Measurements from ENCODE around the gene ORMDL2.

ORMDL2 gene

DNA sequence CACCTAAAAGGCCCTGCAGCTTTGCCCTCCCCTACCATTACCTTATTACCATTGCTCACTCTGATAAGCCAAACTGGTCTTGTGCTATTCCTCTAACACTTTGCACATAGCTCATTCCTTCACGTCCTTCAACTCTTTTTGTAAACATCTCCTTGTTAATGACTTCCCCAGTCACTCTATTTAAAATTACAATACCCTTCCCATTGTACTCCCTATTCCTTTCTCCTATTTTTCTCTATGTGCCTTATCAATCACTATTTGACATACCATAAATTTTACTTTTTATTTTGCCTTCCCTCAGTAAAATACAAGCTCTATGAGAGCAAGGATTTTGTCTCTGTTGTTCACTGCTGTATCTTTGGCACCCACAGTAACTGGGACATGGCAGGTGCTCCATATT lies 5.8 kb upstream of the ORMDL2 start:
- no peaks in the 10 kb centered on the region for H3K27me3 Mint-ChIP-seq (ENCODE audit: low read depth)
- peaks cover 19% of the 10 kb centered on the region for H3K4me1 Mint-ChIP-seq
- peaks cover 38% of the 10 kb centered on the region for H3K36me3 Mint-ChIP-seq (ENCODE audit: low read depth)
- no peak overlapping the region for H3K4me3 Mint-ChIP-seq
- H3K27ac Mint-ChIP-seq, result peak overlapping the region in 1 of 3 experiments; percentile 3
- H3K9me3 Mint-ChIP-seq, result no peaks in the 10 kb centered on the region
- TF ChIP-seq CTCF (IDR thresholded peaks at IDR 0.05; ENCODE audit: unreplicated experiment in 3 of 3), result no peak

GRCh38 chr12:55814257-55814656 lies 3.6 kb upstream of the ORMDL2 start:
- H3K4me3 Mint-ChIP-seq, result peak overlapping the region; percentile 7 to 54 (median 35)
- H3K9me3 Mint-ChIP-seq, result no peaks in the 10 kb centered on the region
- no peak for TF ChIP-seq CTCF (IDR thresholded peaks at IDR 0.05; ENCODE audit: unreplicated experiment in 3 of 3)
- peaks cover 30% of the 10 kb centered on the region for H3K36me3 Mint-ChIP-seq (ENCODE audit: low read depth)
- H3K27ac Mint-ChIP-seq, result peak overlapping the region in 1 of 3 experiments; percentile 0
- H3K4me1 Mint-ChIP-seq, result peaks cover 21% of the 10 kb centered on the region
- H3K27me3 Mint-ChIP-seq (ENCODE audit: low read depth), result no peaks in the 10 kb centered on the region

DNA sequence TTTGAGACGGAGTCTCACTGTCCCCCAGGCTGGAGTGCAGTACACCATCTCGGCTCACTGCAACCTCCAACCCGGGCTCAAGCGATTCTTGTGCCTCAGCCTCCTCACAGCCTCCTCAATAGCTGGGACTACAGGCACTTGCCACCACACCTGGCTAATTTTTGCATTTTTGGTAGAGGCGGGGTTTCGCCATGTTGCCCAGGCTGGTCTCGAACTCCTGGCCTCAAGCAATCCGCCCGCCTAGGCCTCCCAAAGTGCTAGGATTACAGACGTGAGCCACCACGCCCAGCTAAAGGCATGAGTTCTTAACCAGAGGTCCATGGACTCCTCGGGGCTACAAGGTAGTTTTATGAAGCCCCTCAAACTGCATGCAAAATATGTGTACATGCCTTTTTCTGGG lies 2.4 kb upstream of the ORMDL2 start:
- H3K4me1 Mint-ChIP-seq, result peaks cover 23% of the 10 kb centered on the region
- TF ChIP-seq CTCF (IDR thresholded peaks at IDR 0.05; ENCODE audit: unreplicated experiment in 3 of 3), result no peak
- no peaks in the 10 kb centered on the region for H3K27me3 Mint-ChIP-seq (ENCODE audit: low read depth)
- peaks cover 34% of the 10 kb centered on the region for H3K36me3 Mint-ChIP-seq (ENCODE audit: low read depth)
- H3K27ac Mint-ChIP-seq, result no peak overlapping the region
- peak overlapping the region in 1 of 3 experiments; percentile 76 for H3K4me3 Mint-ChIP-seq
- H3K9me3 Mint-ChIP-seq, result no peaks in the 10 kb centered on the region

GRCh38 chr12:55816881-55817344 lies 928 bp upstream of the ORMDL2 start:
- peaks cover 36% of the 10 kb centered on the region for H3K36me3 Mint-ChIP-seq (ENCODE audit: low read depth)
- no peaks in the 10 kb centered on the region for H3K27me3 Mint-ChIP-seq (ENCODE audit: low read depth)
- no peak overlapping the region for H3K4me3 Mint-ChIP-seq
- TF ChIP-seq CTCF (IDR thresholded peaks at IDR 0.05; ENCODE audit: unreplicated experiment in 3 of 3), result no peak
- H3K9me3 Mint-ChIP-seq, result no peaks in the 10 kb centered on the region
- no peak overlapping the region for H3K27ac Mint-ChIP-seq
- peaks cover 23% of the 10 kb centered on the region for H3K4me1 Mint-ChIP-seq

DNA sequence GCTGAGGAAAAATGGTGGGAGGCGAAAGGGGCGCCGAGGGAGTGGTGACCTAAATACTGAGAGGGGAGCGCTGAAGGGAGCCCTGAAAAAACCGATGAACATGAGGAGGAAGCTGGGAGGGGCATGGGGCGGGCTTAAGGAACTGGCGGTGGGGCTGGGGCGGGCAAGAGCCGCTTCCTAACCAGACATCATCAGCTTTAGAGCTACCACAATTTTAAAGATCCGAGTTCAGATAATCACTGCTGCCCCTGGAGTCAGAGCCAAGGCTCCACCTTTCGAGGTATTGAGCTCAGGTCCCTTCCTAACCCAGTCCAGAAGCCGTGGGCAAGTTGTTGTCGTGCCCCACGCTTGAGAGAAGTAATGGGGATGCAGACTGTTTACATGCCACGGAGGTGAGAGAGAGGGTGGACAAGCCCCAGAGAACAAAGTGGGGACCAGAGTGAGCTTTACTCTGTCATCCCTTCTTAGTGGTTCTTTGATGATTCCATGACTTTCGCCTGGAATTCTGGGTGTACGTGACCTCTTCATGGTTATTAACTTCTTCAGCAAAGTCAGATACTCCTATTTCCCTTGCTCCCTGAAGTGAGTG lies 393 bp downstream of the ORMDL2 start:
- Mint-ChIP-seq H3K4me1 (peaks cover 21% of the 10 kb centered on the region), H3K9me3 (no peaks in the 10 kb centered on the region), H3K4me3 (no peak overlapping the region), H3K27me3 (ENCODE audit: low read depth) (no peaks in the 10 kb centered on the region), H3K27ac (peak overlapping the region in 1 of 3 experiments; percentile 43), H3K36me3 (ENCODE audit: low read depth) (peaks cover 39% of the 10 kb centered on the region)
- TF ChIP-seq CTCF (IDR thresholded peaks at IDR 0.05; ENCODE audit: unreplicated experiment in 3 of 3), result no peak

DNA sequence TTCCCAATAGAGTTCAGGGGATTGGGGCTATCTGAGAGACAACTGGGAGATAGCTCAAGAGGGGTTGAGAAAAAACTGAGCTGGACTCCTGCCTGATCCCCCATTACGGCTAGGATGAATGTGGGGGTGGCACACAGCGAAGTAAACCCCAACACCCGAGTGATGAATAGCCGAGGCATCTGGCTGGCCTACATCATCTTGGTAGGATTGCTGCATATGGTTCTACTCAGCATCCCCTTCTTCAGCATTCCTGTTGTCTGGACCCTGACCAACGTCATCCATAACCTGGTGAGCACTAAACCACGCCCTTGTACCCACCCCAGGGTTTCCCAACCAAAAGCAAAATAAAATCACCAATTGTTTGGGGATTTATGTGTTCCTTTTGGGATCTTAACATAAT lies 1.0 kb downstream of the ORMDL2 start:
- H3K27me3 Mint-ChIP-seq (ENCODE audit: low read depth), result no peaks in the 10 kb centered on the region
- no peak overlapping the region for H3K4me3 Mint-ChIP-seq
- H3K36me3 Mint-ChIP-seq (ENCODE audit: low read depth), result peaks cover 43% of the 10 kb centered on the region
- TF ChIP-seq CTCF (IDR thresholded peaks at IDR 0.05; ENCODE audit: unreplicated experiment in 3 of 3), result no peak
- H3K27ac Mint-ChIP-seq, result no peak overlapping the region
- H3K4me1 Mint-ChIP-seq, result peaks cover 20% of the 10 kb centered on the region
- no peaks in the 10 kb centered on the region for H3K9me3 Mint-ChIP-seq

All from nephron (organoid).